K562 (cell line): ENCODE results near the gene CLDN1. TPM values are rescaled to one million over a fixed set of nuclear protein-coding genes. Genes with fewer than 3 reads are reported as not detected.

Experiments used
- ATAC-seq: fragments of 200-7000 bp; cut with Tn5 transposase; 3 replicates; pipeline ENCODE4 v1.9.1; 2020; ENCODE audit warnings: moderate library complexity
- BruUV-seq: library from RNA; stranded (reverse); fragments of 400-500 nt; replicated peaks from 2 replicates; lab custom pipeline; 2021; lab: Mats Ljungman, UMichigan
- CTCF ChIA-PET: fragments of 300-600 bp; formaldehyde crosslinking; extraction: SDS; loops from one replicate; lab custom pipeline; 2021; ENCODE audit warnings: low intra/inter-chr PET ratio; lab: Yijun Ruan, JAX
- POLR2A ChIA-PET: fragments of 300-600, 350-650 bp; sonication (Branson Sonifier 250); formaldehyde crosslinking; extraction: SDS; loops from one replicate; lab custom pipeline; 2021; ENCODE audit warnings: antibody characterized with exemption, inconsistent platforms; lab: Yijun Ruan, JAX
- DNase-seq, 4 experiments: peaks; one replicate each; pipeline versions ENCODE4 v3.0.0 to v3.0.0-alpha.2; 2011 to 2018; ENCODE audit warnings: low spot score in 3 of 4, mixed read lengths in 3 of 4; ENCODE audit errors: extremely low read depth in 1 of 4
- FAIRE-seq: peaks from 2 replicates; lab custom pipeline; 2011; peaks lifted over from hg19 to GRCh38; lab: Jason Lieb, UNC
- H2AFZ ChIP-seq: 2 replicates; pipeline ENCODE4 v1.6.0; 2011; ENCODE audit warnings: low read depth, low read length, control low read depth, inconsistent platforms
- H3K27ac ChIP-seq: fragments of 200-600 bp; 3 replicates; pipeline ENCODE4 v1.8.0; 2011; ENCODE audit warnings: low read depth, mild to moderate bottlenecking, control low read depth, inconsistent platforms, low read length, moderate library complexity, mixed read lengths; ENCODE audit errors: extremely low read depth
- H3K27me3 ChIP-seq, 2 experiments: fragments of 300-600 bp in 1 of 2; 2 replicates in 1 of 2; 3 replicates in 1 of 2; pipeline versions ENCODE4 v1.6.0 to v1.8.0; 2011; ENCODE audit warnings: inconsistent platforms in 2 of 2, low read length in 2 of 2, mild to moderate bottlenecking in 1 of 2, mixed read lengths in 1 of 2, moderate library complexity in 1 of 2; ENCODE audit not compliant: control insufficient read depth in 2 of 2, insufficient read depth in 2 of 2
- H3K36me3 ChIP-seq: fragments of 300-600 bp; 3 replicates; pipeline ENCODE4 v1.8.0; 2011; ENCODE audit warnings: mild to moderate bottlenecking, low read length, inconsistent platforms; ENCODE audit not compliant: control insufficient read depth, insufficient read depth
- H3K4me1 ChIP-seq, 2 experiments: fragments of 200-600 bp in 1 of 2; replicated peaks in 1 of 2; 2 replicates in 1 of 2; 3 replicates in 1 of 2; pipeline versions ENCODE4 v1.5.1 to v1.8.0; 2011; ENCODE audit warnings: inconsistent platforms in 2 of 2, low read length in 2 of 2, mild to moderate bottlenecking in 1 of 2, mixed read lengths in 1 of 2, moderate library complexity in 1 of 2; ENCODE audit not compliant: control insufficient read depth in 2 of 2, insufficient read depth in 2 of 2
- H3K4me2 ChIP-seq: 2 replicates; pipeline ENCODE4 v1.6.1; 2011; ENCODE audit warnings: low read length, control low read depth, inconsistent platforms, mixed read lengths; ENCODE audit not compliant: insufficient read depth
- H3K4me3 ChIP-seq: fragments of 200-600 bp; sonication (generic), shearing (Covaris generic); 2 replicates; pipeline ENCODE4 v1.5.1; 2016; ENCODE audit warnings: control low read depth, inconsistent platforms
- H3K79me2 ChIP-seq: fragments of 200-600 bp; 3 replicates; pipeline ENCODE4 v1.8.0; 2011; ENCODE audit warnings: low read length, inconsistent platforms; ENCODE audit not compliant: control insufficient read depth, insufficient read depth
- H3K9ac ChIP-seq, 2 experiments: 2 replicates each; pipeline versions ENCODE4 v1.6.0 to v1.6.1; 2011; ENCODE audit warnings: low read depth in 2 of 2, low read length in 2 of 2, control low read depth in 1 of 2, inconsistent platforms in 1 of 2, mild to moderate bottlenecking in 1 of 2, mixed read lengths in 1 of 2; ENCODE audit not compliant: insufficient read depth in 1 of 2
- H3K9me1 ChIP-seq: one replicate; pipeline ENCODE4 v1.6.0; 2011; ENCODE audit warnings: inconsistent platforms, mild to moderate bottlenecking, low read length, moderate library complexity; ENCODE audit not compliant: control insufficient read depth, insufficient read depth
- H3K9me3 ChIP-seq: replicated peaks from 2 replicates; pipeline ENCODE4 v1.5.1; 2011; ENCODE audit warnings: low read depth, low read length, inconsistent platforms; ENCODE audit not compliant: control insufficient read depth, insufficient read depth
- H4K20me1 ChIP-seq: replicated peaks from 2 replicates; pipeline ENCODE4 v1.6.1; 2011; ENCODE audit warnings: low read length, inconsistent platforms, mixed read lengths; ENCODE audit not compliant: control insufficient read depth, insufficient read depth
- ETV1 ChIP-seq: fragments of 450-650 bp; conservative IDR thresholded peaks from 2 replicates; pipeline ENCODE4 v1.6.1; 2016; ENCODE audit warnings: missing genetic modification characterization, control low read depth, low read depth, missing compliant biosample characterization
- FOXK2 ChIP-seq, 2 experiments: fragments of 450-650 bp; IDR thresholded peaks in 1 of 2; conservative IDR thresholded peaks in 1 of 2; 2 replicates each; pipeline ENCODE4 v1.6.1; 2016; ENCODE audit warnings: low read depth in 2 of 2, mild to moderate bottlenecking in 1 of 2
- HDAC3 ChIP-seq: fragments of 450-650 bp; IDR thresholded peaks from 2 replicates; pipeline ENCODE4 v1.6.1; 2018; ENCODE audit warnings: borderline replicate concordance, mild to moderate bottlenecking, moderate library complexity; ENCODE audit not compliant: partially characterized antibody
- IRF2 ChIP-seq: sonication (generic); formaldehyde crosslinking; IDR thresholded peaks from 2 replicates; pipeline ENCODE4 v1.8.1; 2022; ENCODE audit warnings: mild to moderate bottlenecking, missing genetic modification reagents
- PTBP1 ChIP-seq: fragments of 200-400 bp; formaldehyde crosslinking; IDR thresholded peaks from 2 replicates; pipeline ENCODE4 v1.6.1; 2017; ENCODE audit warnings: low read depth, low read length
- ZNF3 ChIP-seq: fragments of 250-450 bp; sonication (Bioruptor Pico); IDR thresholded peaks from 2 replicates; pipeline ENCODE4 v1.5.0; 2021; ENCODE audit warnings: mild to moderate bottlenecking, moderate library complexity
- ZNF696 ChIP-seq: fragments of 250-450 bp; sonication (Bioruptor Pico); conservative IDR thresholded peaks from 2 replicates; pipeline ENCODE4 v1.4.0; 2020; ENCODE audit warnings: mild to moderate bottlenecking, moderate library complexity
- WGBS: fragments of 100-300 bp; shearing (Covaris generic); methylation state at CpG from one replicate; pipeline ENCODE4 v1.1.6; 2016; ENCODE audit warnings: low coverage, mixed read lengths; ENCODE audit not compliant: insufficient coverage; ENCODE audit errors: missing lambda C conversion rate; 5-methylcytosine and 5-hydroxymethylcytosine counted together
- in situ Hi-C: fragments of 300-500 bp; cut with MboI; formaldehyde crosslinking; loops from 4 replicates; pipeline ENCODE4 v1.15.0; 2018; ENCODE audit warnings: inconsistent platforms, mixed read lengths
- intact Hi-C: fragments of 100-400 bp; cut with micrococcal nuclease; formaldehyde crosslinking; loops from 2 replicates; pipeline ENCODE4 v1.14.2; 2022
- polyA plus RNA-seq, 8 experiments: library from polyadenylated mRNA; depleted of rRNA in 4 of 8; stranded (reverse) in 5 of 8; unstranded in 3 of 8; fragments of >200 nt; fragmentation: Nextera tagmentation in 2 of 8; fragmentation: Illumina TruSeq in 1 of 8; extraction: Ambion mirVana in 2 of 8; extraction: Trizol in 1 of 8; gene quantifications; 2 replicates each; pipeline versions ENCODE4 v1.2.1 to v1.2.3, GENCODE V29; 2011 to 2014; ENCODE audit warnings: inconsistent platforms in 1 of 8, missing spikeins in 1 of 8
- total RNA-seq, 7 experiments: library from RNA; depleted of rRNA in 6 of 7; stranded (reverse); fragments of >200 nt in 6 of 7; fragmentation: Illumina TruSeq in 2 of 7; extraction: Trizol in 2 of 7; gene quantifications; 2 replicates each; pipeline versions ENCODE4 v1.2.1 to v1.2.3, GENCODE V29; 2011 to 2021; ENCODE audit warnings: low replicate concordance in 1 of 7
- TF ChIP-seq, protein P1 (sequence below): fragments of 250-450 bp; sonication (Bioruptor Pico); IDR thresholded peaks from 2 replicates; pipeline ENCODE4 v1.4.0; 2020
- TF ChIP-seq, protein P2 (sequence below), 2 experiments: IDR thresholded peaks; 2 replicates each; pipeline ENCODE4 v1.6.1; 2011; ENCODE audit warnings: borderline replicate concordance in 1 of 2, control low read depth in 1 of 2, low read depth in 1 of 2, low read length in 1 of 2, mild to moderate bottlenecking in 1 of 2, mixed read lengths in 1 of 2, moderate library complexity in 1 of 2; ENCODE audit not compliant: insufficient read depth in 1 of 2, insufficient read length in 1 of 2, poor library complexity in 1 of 2, severe bottlenecking in 1 of 2; ENCODE audit errors: extremely low read depth in 1 of 2
- TF ChIP-seq, protein P3 (sequence below): fragments of 450-650 bp; IDR thresholded peaks from 2 replicates; pipeline ENCODE4 v1.7.0; 2016; ENCODE audit warnings: borderline replicate concordance

CLDN1 gene
- total and polyA plus RNA-seq, 9 of the 15 experiments (the other 6 are each of a cell fraction or from before 2014, with no cell fraction given): 0.16 TPM; not detected in 8

DNA sequence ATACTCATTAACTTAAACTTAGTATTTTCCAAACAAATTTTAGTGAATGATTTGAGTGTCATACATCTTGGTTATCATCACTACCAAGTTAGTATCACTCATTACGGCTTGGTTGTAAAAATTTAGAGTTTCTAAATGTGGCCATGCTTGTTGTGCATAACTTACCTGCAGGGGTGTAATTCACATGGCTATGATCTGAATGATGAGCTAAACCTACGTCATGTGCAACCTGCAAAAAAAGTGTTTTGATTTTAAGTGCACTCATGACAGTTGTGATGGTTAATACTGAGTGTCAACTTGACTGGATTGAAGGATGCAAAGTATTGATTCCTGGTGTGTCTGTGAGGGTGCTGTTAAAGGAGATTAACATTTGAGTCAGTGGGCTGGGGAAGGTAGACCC lies 48.1 kb upstream of the CLDN1 start:
- H3K27me3 ChIP-seq: no peaks in the 10 kb centered on the region
- WGBS: 0% methylated on average over 2 of the region's 2 CpGs
- H3K4me3 ChIP-seq: no peak overlapping the region
- TF ChIP-seq ZNF3 (no peak), PTBP1 (no peak), ETV1 (tag) (no peak)
- TF ChIP-seq, protein P1, sequence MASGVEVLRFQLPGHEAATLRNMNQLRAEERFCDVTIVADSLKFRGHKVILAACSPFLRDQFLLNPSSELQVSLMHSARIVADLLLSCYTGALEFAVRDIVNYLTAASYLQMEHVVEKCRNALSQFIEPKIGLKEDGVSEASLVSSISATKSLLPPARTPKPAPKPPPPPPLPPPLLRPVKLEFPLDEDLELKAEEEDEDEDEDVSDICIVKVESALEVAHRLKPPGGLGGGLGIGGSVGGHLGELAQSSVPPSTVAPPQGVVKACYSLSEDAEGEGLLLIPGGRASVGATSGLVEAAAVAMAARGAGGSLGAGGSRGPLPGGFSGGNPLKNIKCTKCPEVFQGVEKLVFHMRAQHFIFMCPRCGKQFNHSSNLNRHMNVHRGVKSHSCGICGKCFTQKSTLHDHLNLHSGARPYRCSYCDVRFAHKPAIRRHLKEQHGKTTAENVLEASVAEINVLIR (CRISPR knock-in tag): no peak
- TF ChIP-seq, all 486 proteins: peak for 0
- no peak overlapping the region for H3K4me2 ChIP-seq
- no peaks in the 10 kb centered on the region for H3K36me3 ChIP-seq
- ATAC-seq (no peak), DNase-seq (no peak), FAIRE-seq (no peak)
- H3K9me1 ChIP-seq: no peaks in the 10 kb centered on the region
- H3K4me1 ChIP-seq: no peaks in the 10 kb centered on the region
- CTCF ChIA-PET: no interaction called here
- no peaks in the 10 kb centered on the region for H3K79me2 ChIP-seq
- no peaks in the 10 kb centered on the region for H4K20me1 ChIP-seq
- H2AFZ ChIP-seq: no peak overlapping the region
- intact Hi-C loops (no loop called here), in situ Hi-C loops (no loop called here)
- H3K9me3 ChIP-seq: no peaks in the 10 kb centered on the region
- BruUV-seq: no TSS peak
- no peak overlapping the region for H3K9ac ChIP-seq
- POLR2A ChIA-PET: no interaction called here
- H3K27ac ChIP-seq: no peak overlapping the region

DNA sequence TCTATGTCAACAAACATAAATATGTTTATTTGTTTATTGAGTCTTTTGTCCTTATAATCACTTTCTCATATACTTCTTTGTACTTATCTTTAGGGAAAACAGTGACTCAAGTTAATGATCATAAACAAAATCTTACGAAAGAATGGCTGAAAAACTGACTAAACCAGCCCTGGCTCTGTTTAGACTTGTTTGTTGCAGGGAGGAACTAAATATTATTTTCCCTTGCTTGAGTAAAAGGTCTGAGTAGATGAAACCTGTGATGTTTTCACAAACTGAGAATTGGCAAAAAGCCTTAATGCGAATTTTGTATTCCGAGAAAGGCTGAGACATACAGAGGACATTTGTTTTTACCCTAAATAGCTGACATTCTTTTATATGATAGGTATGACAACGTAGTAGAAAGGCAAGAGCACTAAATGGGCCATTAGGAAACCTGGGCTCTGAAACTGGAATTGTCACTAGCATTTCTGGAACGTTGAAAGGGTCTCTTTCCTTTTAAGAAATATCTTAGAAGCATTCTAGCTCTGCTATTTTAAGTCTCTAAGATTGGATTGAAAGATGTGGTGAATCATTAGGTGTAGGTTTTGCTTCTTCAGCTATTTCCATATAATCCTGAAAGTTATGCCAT lies 47.5 kb upstream of the CLDN1 start:
- no peak overlapping the region for H3K4me2 ChIP-seq
- no peaks in the 10 kb centered on the region for H4K20me1 ChIP-seq
- WGBS: 2% methylated on average over 5 of the region's 5 CpGs
- H3K9ac ChIP-seq: no peak overlapping the region
- no peaks in the 10 kb centered on the region for H3K4me1 ChIP-seq
- no peak overlapping the region for H2AFZ ChIP-seq
- H3K27ac ChIP-seq: no peak overlapping the region
- POLR2A ChIA-PET: no interaction called here
- DNase-seq: no peak
- in situ Hi-C loops: no loop called here
- H3K4me3 ChIP-seq: no peak overlapping the region
- no peaks in the 10 kb centered on the region for H3K27me3 ChIP-seq
- H3K9me3 ChIP-seq: no peaks in the 10 kb centered on the region
- no peaks in the 10 kb centered on the region for H3K9me1 ChIP-seq
- BruUV-seq: no TSS peak
- FAIRE-seq: no peak
- no peak for ATAC-seq
- CTCF ChIA-PET: no interaction called here
- intact Hi-C loops: no loop called here
- H3K36me3 ChIP-seq: no peaks in the 10 kb centered on the region
- no peaks in the 10 kb centered on the region for H3K79me2 ChIP-seq
- TF ChIP-seq ZNF696 (no peak), FOXK2 (conservative IDR thresholded peaks at IDR 0.05 in 1 of 2, IDR thresholded peaks at IDR 0.05 in 1 of 2; ENCODE audit: low read depth in 2 of 2) (no peak), IRF2 (no peak), HDAC3 (no peak)
- TF ChIP-seq, protein P2, sequence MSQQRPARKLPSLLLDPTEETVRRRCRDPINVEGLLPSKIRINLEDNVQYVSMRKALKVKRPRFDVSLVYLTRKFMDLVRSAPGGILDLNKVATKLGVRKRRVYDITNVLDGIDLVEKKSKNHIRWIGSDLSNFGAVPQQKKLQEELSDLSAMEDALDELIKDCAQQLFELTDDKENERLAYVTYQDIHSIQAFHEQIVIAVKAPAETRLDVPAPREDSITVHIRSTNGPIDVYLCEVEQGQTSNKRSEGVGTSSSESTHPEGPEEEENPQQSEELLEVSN (IDR thresholded peaks at IDR 0.05; ENCODE audit: borderline replicate concordance in 1 of 2, extremely low read depth in 1 of 2, insufficient read depth in 1 of 2, insufficient read length in 1 of 2, low read depth in 1 of 2, low read length in 1 of 2, poor library complexity in 1 of 2, severe bottlenecking in 1 of 2): no peak
- TF ChIP-seq, protein P3, sequence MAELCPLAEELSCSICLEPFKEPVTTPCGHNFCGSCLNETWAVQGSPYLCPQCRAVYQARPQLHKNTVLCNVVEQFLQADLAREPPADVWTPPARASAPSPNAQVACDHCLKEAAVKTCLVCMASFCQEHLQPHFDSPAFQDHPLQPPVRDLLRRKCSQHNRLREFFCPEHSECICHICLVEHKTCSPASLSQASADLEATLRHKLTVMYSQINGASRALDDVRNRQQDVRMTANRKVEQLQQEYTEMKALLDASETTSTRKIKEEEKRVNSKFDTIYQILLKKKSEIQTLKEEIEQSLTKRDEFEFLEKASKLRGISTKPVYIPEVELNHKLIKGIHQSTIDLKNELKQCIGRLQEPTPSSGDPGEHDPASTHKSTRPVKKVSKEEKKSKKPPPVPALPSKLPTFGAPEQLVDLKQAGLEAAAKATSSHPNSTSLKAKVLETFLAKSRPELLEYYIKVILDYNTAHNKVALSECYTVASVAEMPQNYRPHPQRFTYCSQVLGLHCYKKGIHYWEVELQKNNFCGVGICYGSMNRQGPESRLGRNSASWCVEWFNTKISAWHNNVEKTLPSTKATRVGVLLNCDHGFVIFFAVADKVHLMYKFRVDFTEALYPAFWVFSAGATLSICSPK: no peak
